GM23248 (cell line): ENCODE measurements around the gene FGF2. TPM values are rescaled to one million over a fixed set of nuclear protein-coding genes. Genes with fewer than 3 reads are reported as not detected.
A peak's percentile ranks its signal among the peaks of the same experiment; 100 is the strongest.

Experiments
- DNase-seq: peaks from one replicate; pipeline ENCODE4 v3.0.0-alpha.2; 2015
- H2AFZ ChIP-seq: fragments of 200-600 bp; sonication (generic); 2 replicates; pipeline ENCODE4 v1.6.1; 2016; ENCODE audit warnings: antibody characterized with exemption
- H3F3A ChIP-seq: fragments of 200-600 bp; sonication (generic); 2 replicates; pipeline ENCODE4 v1.6.1; 2016; ENCODE audit warnings: mild to moderate bottlenecking, antibody characterized with exemption, mixed run types; ENCODE audit not compliant: insufficient read depth
- H3K27ac ChIP-seq: fragments of 200-600 bp; sonication (generic); 2 replicates; pipeline ENCODE4 v1.5.1; 2016; ENCODE audit warnings: mild to moderate bottlenecking
- H3K27me3 ChIP-seq: fragments of 200-600 bp; sonication (generic); replicated peaks from 2 replicates; pipeline ENCODE4 v1.6.1; 2016; ENCODE audit warnings: mild to moderate bottlenecking; ENCODE audit not compliant: insufficient read depth
- H3K36me3 ChIP-seq: fragments of 200-600 bp; sonication (generic); 2 replicates; pipeline ENCODE4 v1.6.1; 2016; ENCODE audit warnings: low read depth, mild to moderate bottlenecking
- H3K4me1 ChIP-seq: fragments of 200-600 bp; sonication (generic); 2 replicates; pipeline ENCODE4 v1.6.1; 2016; ENCODE audit warnings: mild to moderate bottlenecking; ENCODE audit not compliant: insufficient read depth
- H3K4me2 ChIP-seq: fragments of 200-600 bp; sonication (generic); one replicate; pipeline ENCODE4 v1.6.1; 2016; ENCODE audit warnings: mild to moderate bottlenecking; ENCODE audit not compliant: unreplicated experiment
- H3K4me3 ChIP-seq: fragments of 200-600 bp; sonication (generic); 2 replicates; pipeline ENCODE4 v1.5.1; 2016; ENCODE audit warnings: mild to moderate bottlenecking
- H3K79me2 ChIP-seq: fragments of 200-600 bp; sonication (generic); 2 replicates; pipeline ENCODE4 v1.6.1; 2016; ENCODE audit warnings: mild to moderate bottlenecking; ENCODE audit not compliant: insufficient read depth
- H3K9ac ChIP-seq: fragments of 200-600 bp; sonication (generic); 2 replicates; pipeline ENCODE4 v1.6.1; 2016; ENCODE audit warnings: mild to moderate bottlenecking
- H3K9me2 ChIP-seq: fragments of 200-600 bp; sonication (generic); 2 replicates; pipeline ENCODE4 v1.6.1; 2016; ENCODE audit warnings: mixed run types, mild to moderate bottlenecking, moderate library complexity; ENCODE audit not compliant: insufficient read depth
- H3K9me3 ChIP-seq: fragments of 200-600 bp; sonication (generic); one replicate; pipeline ENCODE4 v1.6.1; 2017; ENCODE audit warnings: low read depth
- H4K20me1 ChIP-seq: fragments of 200-600 bp; sonication (generic); 2 replicates; pipeline ENCODE4 v1.6.0; 2016; ENCODE audit not compliant: insufficient read depth
- EZH2 ChIP-seq: fragments of 200-600 bp; sonication (generic); IDR thresholded peaks from 2 replicates; pipeline ENCODE4 v1.6.1; 2018; ENCODE audit warnings: antibody characterized with exemption, mild to moderate bottlenecking; ENCODE audit not compliant: insufficient read depth, poor library complexity, severe bottlenecking
- EZH2phosphoT487 ChIP-seq: fragments of 200-600 bp; sonication (generic); IDR thresholded peaks from 2 replicates; pipeline ENCODE4 v1.6.1; 2018; ENCODE audit warnings: antibody characterized with exemption, moderate library complexity, mild to moderate bottlenecking, low read depth; ENCODE audit not compliant: insufficient read depth
- WGBS, 2 experiments: methylation state at CpG; one replicate each; pipeline ENCODE4 v1.1.6; 2015 to 2017; ENCODE audit warnings: low lambda C conversion rate in 2 of 2, low coverage in 1 of 2; ENCODE audit errors: missing lambda C conversion rate in 2 of 2; 5-methylcytosine and 5-hydroxymethylcytosine counted together
- in situ Hi-C: fragments of 300-500 bp; cut with MboI; formaldehyde crosslinking; loops from 2 replicates; pipeline ENCODE4 v1.15.0; 2020
- polyA plus RNA-seq: library from polyadenylated mRNA; unstranded; fragments of >200 nt; fragmentation: Nextera tagmentation; extraction: Ambion mirVana; gene quantifications from 2 replicates; pipeline ENCODE4 v1.2.1, GENCODE V29; 2016
- total RNA-seq: library from RNA; depleted of rRNA; stranded (reverse); fragments of >200 nt; shearing (Covaris generic); gene quantifications from 2 replicates; pipeline ENCODE4 v1.2.3, GENCODE V29; 2014

FGF2 gene
- total and polyA plus RNA-seq, 2 experiments from 2014 or later = 36.9 to 306 TPM

DNA sequence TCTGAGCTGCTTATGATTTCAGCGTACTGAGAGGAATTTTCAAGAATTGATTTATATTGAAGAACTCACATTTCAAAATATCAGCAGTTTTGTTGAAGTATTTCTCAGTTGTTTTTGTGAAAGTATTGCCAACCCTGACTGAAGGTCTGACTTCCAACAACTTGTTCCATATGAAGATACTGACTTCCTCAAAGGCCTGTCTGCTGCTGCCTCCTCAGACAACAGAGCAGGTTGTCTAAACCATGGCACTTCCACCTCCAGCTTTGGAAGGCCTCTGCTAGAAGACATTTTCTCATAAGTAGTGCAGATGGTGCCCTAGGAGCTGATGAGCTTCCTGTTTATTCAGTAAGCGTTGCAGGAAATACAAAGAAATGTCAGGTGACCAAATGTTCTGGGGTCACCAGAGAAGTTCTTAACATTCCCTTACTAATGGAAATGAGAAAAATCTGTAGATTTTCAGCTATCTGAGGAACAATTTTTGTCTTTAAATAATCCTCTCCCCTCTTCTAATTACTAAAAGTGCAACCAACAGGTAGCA is 28.8 kb downstream of the FGF2 start:
- in situ Hi-C loops = no loop called here
- peaks cover 12% of the 10 kb centered on the region; the same call in 1 of the 2 replicates for H3K36me3 ChIP-seq
- peaks cover 100% of the 10 kb centered on the region for H3K79me2 ChIP-seq
- TF ChIP-seq EZH2 (no peak), EZH2phosphoT487 (no peak)
- peaks cover 98% of the 10 kb centered on the region for H3F3A ChIP-seq
- peak overlapping the region; percentile 41 for H3K9ac ChIP-seq
- no peaks in the 10 kb centered on the region for H3K27me3 ChIP-seq
- H3K9me2 ChIP-seq = no peaks in the 10 kb centered on the region
- WGBS, 2 experiments = 56 to 64% methylated on average over 2 of the region's 2 CpGs
- DNase-seq = no peak
- peak overlapping the region; percentile 40 for H3K4me3 ChIP-seq
- peak overlapping the region; percentile 70 for H3K27ac ChIP-seq
- peaks cover 56% of the 10 kb centered on the region for H4K20me1 ChIP-seq
- H3K9me3 ChIP-seq = no peaks in the 10 kb centered on the region
- H3K4me1 ChIP-seq = peaks cover 88% of the 10 kb centered on the region
- H2AFZ ChIP-seq = no peak overlapping the region
- peak overlapping the region; percentile 69 for H3K4me2 ChIP-seq

DNA sequence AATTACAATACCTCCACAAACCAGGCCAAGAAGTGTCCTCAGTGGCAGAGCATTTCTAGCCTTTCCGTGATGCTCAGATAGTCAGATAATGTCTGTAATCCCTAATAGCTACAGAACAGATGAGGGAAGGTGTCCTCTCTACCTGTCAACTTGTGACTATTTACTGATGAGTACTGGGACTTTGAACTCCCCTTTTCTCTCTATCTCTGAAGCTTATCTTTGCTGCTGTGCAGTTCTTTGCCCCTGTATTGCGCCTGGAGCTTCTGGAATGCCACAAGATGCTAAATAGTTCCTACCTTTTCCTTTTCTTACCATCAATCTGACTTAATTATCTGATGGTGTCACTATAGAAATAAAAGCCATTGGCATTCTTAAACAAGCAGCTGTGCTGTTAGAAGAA is 30.5 kb downstream of the FGF2 start:
- no peak overlapping the region for H3K4me3 ChIP-seq
- no peak for TF ChIP-seq EZH2phosphoT487
- peaks cover 55% of the 10 kb centered on the region for H4K20me1 ChIP-seq
- H3K4me2 ChIP-seq = peak overlapping the region; percentile 69
- H3F3A ChIP-seq = peaks cover 98% of the 10 kb centered on the region
- H3K9me3 ChIP-seq = no peaks in the 10 kb centered on the region
- H3K9me2 ChIP-seq = no peaks in the 10 kb centered on the region
- H3K36me3 ChIP-seq = peaks cover 13% of the 10 kb centered on the region; the same call in 1 of the 2 replicates
- H3K4me1 ChIP-seq = peaks cover 96% of the 10 kb centered on the region
- H3K79me2 ChIP-seq = peaks cover 100% of the 10 kb centered on the region
- H2AFZ ChIP-seq = no peak overlapping the region
- in situ Hi-C loops = no loop called here
- no peak overlapping the region for H3K9ac ChIP-seq
- no peaks in the 10 kb centered on the region for H3K27me3 ChIP-seq
- peak overlapping the region; percentile 40 for H3K27ac ChIP-seq
- no peak for DNase-seq
- 96 to 98% methylated on average over 2 of the region's 2 CpGs for WGBS, 2 experiments

DNA sequence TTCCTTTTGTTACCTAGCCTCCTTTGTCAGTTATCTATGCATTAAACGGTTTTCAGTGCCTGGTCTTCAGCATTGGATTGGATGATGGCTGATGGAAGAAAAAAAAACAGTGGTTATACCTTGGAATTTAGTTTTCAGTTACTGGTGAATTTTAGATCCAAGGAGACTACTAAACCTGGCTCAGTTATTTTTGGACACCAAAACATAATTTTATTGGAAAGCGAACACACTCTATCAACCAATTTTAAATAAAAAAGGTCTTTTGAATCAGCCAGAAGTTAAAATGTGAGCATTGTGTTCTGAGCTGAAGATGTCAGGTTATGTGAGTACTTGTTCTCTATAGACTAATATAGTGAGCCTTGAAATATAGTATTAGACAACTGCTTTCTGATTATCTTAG is 32.1 kb downstream of the FGF2 start:
- peak overlapping the region; percentile 69 for H3K4me2 ChIP-seq
- H2AFZ ChIP-seq = no peak overlapping the region
- H3K79me2 ChIP-seq = peaks cover 100% of the 10 kb centered on the region
- no peak overlapping the region for H3K9ac ChIP-seq
- H3K27ac ChIP-seq = peak overlapping the region; percentile 40
- in situ Hi-C loops = no loop called here
- H3K4me3 ChIP-seq = no peak overlapping the region
- no peak for DNase-seq
- no peaks in the 10 kb centered on the region for H3K9me2 ChIP-seq
- H3K27me3 ChIP-seq = no peaks in the 10 kb centered on the region
- H4K20me1 ChIP-seq = peaks cover 62% of the 10 kb centered on the region
- peaks cover 96% of the 10 kb centered on the region for H3K4me1 ChIP-seq
- 44 to 55% methylated on average over 2 of the region's 2 CpGs for WGBS, 2 experiments
- H3K36me3 ChIP-seq = peaks cover 14% of the 10 kb centered on the region; the same call in 1 of the 2 replicates
- no peak for TF ChIP-seq EZH2phosphoT487
- TF ChIP-seq EZH2 = no peak
- peaks cover 98% of the 10 kb centered on the region for H3F3A ChIP-seq
- no peaks in the 10 kb centered on the region for H3K9me3 ChIP-seq

DNA sequence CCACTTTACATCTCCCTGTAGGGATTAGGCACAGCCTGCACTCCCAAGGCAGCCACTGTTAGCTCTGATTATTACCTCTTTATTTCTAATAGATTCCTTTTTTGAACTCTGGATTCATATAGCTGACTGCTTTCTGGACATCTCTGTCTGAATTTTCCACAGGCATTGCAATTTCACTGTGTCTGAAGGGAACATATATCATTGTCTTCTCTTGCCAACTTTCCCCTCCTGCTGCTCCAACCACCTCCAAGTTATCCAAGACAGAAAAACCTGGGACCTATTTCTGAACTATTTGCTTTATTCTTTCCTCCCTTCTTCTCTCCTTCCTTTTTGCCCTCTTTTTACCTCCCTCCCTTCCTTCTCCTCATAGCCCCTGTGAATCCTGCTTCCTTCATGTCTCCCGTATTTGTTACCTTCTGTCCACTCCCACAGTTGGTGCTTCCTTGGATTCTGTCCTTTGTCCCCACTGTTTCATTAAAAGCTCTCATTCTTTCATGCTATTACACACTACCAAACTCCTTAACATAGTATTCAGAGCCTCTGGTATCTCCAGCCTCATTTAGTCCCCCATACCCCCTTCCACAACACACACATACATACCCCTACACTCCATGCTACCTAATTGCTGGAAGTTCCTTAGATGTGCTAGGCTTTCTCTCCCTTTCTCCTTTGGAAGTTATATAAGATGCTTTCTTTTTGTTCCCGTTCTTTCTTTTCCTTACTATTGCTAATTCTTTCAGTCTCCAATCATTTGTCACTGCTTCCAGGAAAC is 34.7 kb downstream of the FGF2 start:
- Histone ChIP-seq H3K4me1 (peaks cover 92% of the 10 kb centered on the region), H3K4me2 (no peak overlapping the region), H3K27me3 (no peaks in the 10 kb centered on the region), H3K27ac (peak overlapping the region; percentile 34), H2AFZ (no peak overlapping the region), H3K79me2 (peaks cover 100% of the 10 kb centered on the region), H3K9me2 (no peaks in the 10 kb centered on the region), H3K4me3 (no peak overlapping the region), H3K9me3 (no peaks in the 10 kb centered on the region), H3K9ac (no peak overlapping the region), H3F3A (peaks cover 97% of the 10 kb centered on the region), H4K20me1 (peaks cover 69% of the 10 kb centered on the region), H3K36me3 (peaks cover 36% of the 10 kb centered on the region)
- 99 to 100% methylated on average over 2 of the region's 2 CpGs for WGBS, 2 experiments
- in situ Hi-C loops = no loop called here
- no peak for DNase-seq
- TF ChIP-seq EZH2 = no peak
